ENCODE data around the gene CCDC57. TPM values are rescaled to one million over a fixed set of nuclear protein-coding genes. Genes with fewer than 3 reads are reported as not detected.

The CCDC57 gene
- total and polyA plus RNA-seq, 8 donors: 43.9 to 166 (median 75.4) TPM

GRCh38 chr17:82172486-82173160 is 40.0 kb downstream of the CCDC57 start:
- DNase-seq: no peak
- Histone ChIP-seq H3K4me3 (no peak overlapping the region), H3K36me3 (peaks cover 3 to 90% (median 68%) of the 10 kb centered on the region in 4 donors), H3K9me3 (no peaks in the 10 kb centered on the region), H3K27ac (no peak overlapping the region), H3K27me3 (no peaks in the 10 kb centered on the region), H3K4me1 (no peaks in the 10 kb centered on the region)
- 91 to 95% (median 94%) methylated on average over 18 of the region's 18 CpGs for WGBS, 5 donors
- intact Hi-C loops (cut with DNase I; ENCODE audit: low total_unique reads): no loop called here
- TF ChIP-seq POLR2A (IDR thresholded peaks at IDR 0.05): no peak
- TF ChIP-seq, protein P1, sequence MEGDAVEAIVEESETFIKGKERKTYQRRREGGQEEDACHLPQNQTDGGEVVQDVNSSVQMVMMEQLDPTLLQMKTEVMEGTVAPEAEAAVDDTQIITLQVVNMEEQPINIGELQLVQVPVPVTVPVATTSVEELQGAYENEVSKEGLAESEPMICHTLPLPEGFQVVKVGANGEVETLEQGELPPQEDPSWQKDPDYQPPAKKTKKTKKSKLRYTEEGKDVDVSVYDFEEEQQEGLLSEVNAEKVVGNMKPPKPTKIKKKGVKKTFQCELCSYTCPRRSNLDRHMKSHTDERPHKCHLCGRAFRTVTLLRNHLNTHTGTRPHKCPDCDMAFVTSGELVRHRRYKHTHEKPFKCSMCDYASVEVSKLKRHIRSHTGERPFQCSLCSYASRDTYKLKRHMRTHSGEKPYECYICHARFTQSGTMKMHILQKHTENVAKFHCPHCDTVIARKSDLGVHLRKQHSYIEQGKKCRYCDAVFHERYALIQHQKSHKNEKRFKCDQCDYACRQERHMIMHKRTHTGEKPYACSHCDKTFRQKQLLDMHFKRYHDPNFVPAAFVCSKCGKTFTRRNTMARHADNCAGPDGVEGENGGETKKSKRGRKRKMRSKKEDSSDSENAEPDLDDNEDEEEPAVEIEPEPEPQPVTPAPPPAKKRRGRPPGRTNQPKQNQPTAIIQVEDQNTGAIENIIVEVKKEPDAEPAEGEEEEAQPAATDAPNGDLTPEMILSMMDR (IDR thresholded peaks at IDR 0.05): no peak
- TF ChIP-seq EP300 (IDR thresholded peaks at IDR 0.05): no peak
- no peak for TF ChIP-seq POLR2AphosphoS5 (IDR thresholded peaks at IDR 0.05)

GRCh38 chr17:82171750-82172375 is 40.8 kb downstream of the CCDC57 start:
- H3K4me1 ChIP-seq: no peaks in the 10 kb centered on the region
- peaks cover 3 to 90% (median 65%) of the 10 kb centered on the region in 4 donors for H3K36me3 ChIP-seq
- no peaks in the 10 kb centered on the region for H3K9me3 ChIP-seq
- H3K4me3 ChIP-seq: no peak overlapping the region
- WGBS, 5 donors: 89 to 93% (median 93%) methylated on average over 14 of the region's 14 CpGs
- intact Hi-C loops (cut with DNase I; ENCODE audit: low total_unique reads): no loop called here
- no peak overlapping the region for H3K27ac ChIP-seq
- TF ChIP-seq POLR2AphosphoS5 (IDR thresholded peaks at IDR 0.05): no peak
- TF ChIP-seq, protein P1 (IDR thresholded peaks at IDR 0.05): no peak
- no peak for TF ChIP-seq POLR2A (IDR thresholded peaks at IDR 0.05)
- no peak for TF ChIP-seq EP300 (IDR thresholded peaks at IDR 0.05)
- DNase-seq: no peak
- H3K27me3 ChIP-seq: no peaks in the 10 kb centered on the region

DNA sequence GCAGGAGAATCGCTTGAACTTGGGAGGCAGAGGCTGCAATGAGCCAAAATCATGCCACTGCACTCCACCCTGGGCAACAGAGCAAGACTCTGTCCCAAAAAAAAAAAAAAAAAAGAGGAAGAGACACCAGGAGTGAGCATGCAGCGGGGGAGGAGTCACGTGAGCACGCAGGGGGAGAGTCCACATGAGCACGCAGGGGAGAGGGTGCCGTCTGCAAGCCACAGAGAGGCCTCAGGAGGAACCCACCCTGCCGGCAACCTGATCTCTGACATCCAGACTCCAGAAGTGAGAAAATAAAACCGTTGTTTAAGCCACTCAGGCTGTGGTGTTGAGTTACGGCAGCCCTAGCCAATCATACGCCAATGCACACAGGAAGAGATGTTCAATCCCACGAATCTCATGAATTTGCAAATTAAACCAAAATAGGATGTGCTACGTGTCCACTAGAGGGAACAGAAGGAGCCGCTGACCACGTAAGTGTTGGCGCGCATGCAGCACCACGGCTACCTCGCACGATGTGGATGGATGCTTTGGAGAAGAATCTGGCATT is 42.2 kb downstream of the CCDC57 start:
- Histone ChIP-seq H3K27ac (no peak overlapping the region), H3K4me3 (no peak overlapping the region), H3K4me1 (no peaks in the 10 kb centered on the region), H3K9me3 (no peaks in the 10 kb centered on the region), H3K36me3 (peaks cover 4 to 87% (median 68%) of the 10 kb centered on the region in 4 donors), H3K27me3 (no peaks in the 10 kb centered on the region)
- no peak for TF ChIP-seq POLR2AphosphoS5 (IDR thresholded peaks at IDR 0.05)
- no peak for TF ChIP-seq EP300 (IDR thresholded peaks at IDR 0.05)
- no peak for TF ChIP-seq POLR2A (IDR thresholded peaks at IDR 0.05)
- TF ChIP-seq, protein P1 (IDR thresholded peaks at IDR 0.05): no peak
- intact Hi-C loops (cut with DNase I; ENCODE audit: low total_unique reads): no loop called here
- WGBS, 5 donors: 81 to 85% (median 83%) methylated on average over 19 of the region's 19 CpGs
- DNase-seq: no peak

DNA sequence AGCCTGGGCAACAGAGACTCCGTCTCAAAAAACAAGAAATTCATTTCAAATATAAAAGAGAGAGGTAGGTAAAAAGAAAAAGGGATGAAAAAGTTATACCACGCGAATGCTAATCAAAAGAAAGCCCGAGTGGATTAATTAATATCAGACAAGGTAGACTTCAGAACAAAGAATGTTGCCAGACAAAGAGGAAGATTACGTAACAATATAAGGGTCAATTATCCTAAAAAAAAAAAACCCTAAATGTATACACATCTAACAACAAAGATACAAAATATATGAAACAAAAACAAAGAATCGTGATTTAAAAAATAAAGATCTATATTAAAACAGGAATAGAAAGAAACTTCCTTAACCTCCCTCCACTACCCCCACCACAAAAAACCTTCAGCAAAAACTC is 44.1 kb downstream of the CCDC57 start:
- no peak for DNase-seq
- H3K36me3 ChIP-seq: peaks cover 6 to 77% (median 57%) of the 10 kb centered on the region in 4 donors
- 88 to 93% (median 91%) methylated on average over 6 of the region's 6 CpGs for WGBS, 5 donors

More for the DNA sequence above, 44.1 kb downstream of the CCDC57 start:
- Histone ChIP-seq H3K27me3 (no peaks in the 10 kb centered on the region), H3K9me3 (no peaks in the 10 kb centered on the region), H3K27ac (no peak overlapping the region), H3K4me3 (no peak overlapping the region), H3K4me1 (no peaks in the 10 kb centered on the region)
- intact Hi-C loops (cut with DNase I; ENCODE audit: low total_unique reads): no loop called here
- TF ChIP-seq POLR2A (IDR thresholded peaks at IDR 0.05) (no peak), POLR2AphosphoS5 (IDR thresholded peaks at IDR 0.05) (no peak), EP300 (IDR thresholded peaks at IDR 0.05) (no peak)
- TF ChIP-seq, protein P1 (IDR thresholded peaks at IDR 0.05): no peak

Data from stomach (tissue), 9 donors.